GM12891 (cell line): ENCODE results near the gene ACY1.

Source experiments
- PAX5 ChIP-seq: IDR thresholded peaks from 2 replicates; pipeline ENCODE4 v1.6.1; 2011; ENCODE audit warnings: low read length, moderate library complexity, mild to moderate bottlenecking; ENCODE audit not compliant: insufficient read depth, severe bottlenecking
- POLR2A ChIP-seq: IDR thresholded peaks from 2 replicates; pipeline ENCODE4 v1.6.1; 2011; ENCODE audit warnings: low read depth, low read length, control low read depth
- POLR2AphosphoS5 ChIP-seq: IDR thresholded peaks from 2 replicates; pipeline ENCODE4 v1.6.1; 2011; ENCODE audit warnings: low read depth, low read length, control low read depth
- POU2F2 ChIP-seq: IDR thresholded peaks from 2 replicates; pipeline ENCODE4 v1.6.1; 2011; ENCODE audit warnings: low read depth, mild to moderate bottlenecking, control low read depth, low read length, moderate library complexity
- SPI1 ChIP-seq: IDR thresholded peaks from 2 replicates; pipeline ENCODE4 v1.6.1; 2011; ENCODE audit warnings: low read depth, low read length, control low read depth
- TAF1 ChIP-seq: IDR thresholded peaks from 2 replicates; pipeline ENCODE4 v1.6.1; 2011; ENCODE audit warnings: low read depth, low read length, control low read depth

DNA sequence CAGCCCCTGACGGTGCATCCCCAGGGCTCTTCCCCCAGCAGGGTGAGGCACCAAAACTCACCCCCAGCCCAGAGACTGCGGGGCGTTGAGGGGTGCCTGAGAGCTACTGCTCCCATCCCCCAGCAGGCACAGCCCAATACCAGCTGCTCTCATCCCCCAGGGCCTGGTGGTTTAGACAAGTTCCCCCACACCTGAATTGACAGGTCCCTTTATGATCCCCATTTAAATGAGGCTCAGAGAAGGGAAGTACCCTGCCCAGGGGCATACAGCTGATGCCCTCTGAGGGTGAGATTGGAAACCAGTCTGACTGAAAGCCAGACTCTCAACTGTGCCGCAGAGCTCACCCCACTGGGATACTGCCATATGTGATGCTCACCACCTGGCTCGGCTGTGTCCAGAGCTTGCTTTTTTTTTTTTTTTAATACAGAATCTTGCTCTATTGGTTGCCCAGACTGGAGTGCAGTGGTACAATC, 52.9 kb downstream of the ACY1 start:
- TF ChIP-seq POLR2A (no peak), TAF1 (no peak), POLR2AphosphoS5 (no peak), SPI1 (no peak), POU2F2 (no peak), PAX5 (no peak)
